ENCODE data around the gene MAP3K7CL. TPM values are rescaled to one million over a fixed set of nuclear protein-coding genes. Genes with fewer than 3 reads are reported as not detected.

The MAP3K7CL gene
- total RNA-seq, 1 donor from 2014 or later: not detected

DNA sequence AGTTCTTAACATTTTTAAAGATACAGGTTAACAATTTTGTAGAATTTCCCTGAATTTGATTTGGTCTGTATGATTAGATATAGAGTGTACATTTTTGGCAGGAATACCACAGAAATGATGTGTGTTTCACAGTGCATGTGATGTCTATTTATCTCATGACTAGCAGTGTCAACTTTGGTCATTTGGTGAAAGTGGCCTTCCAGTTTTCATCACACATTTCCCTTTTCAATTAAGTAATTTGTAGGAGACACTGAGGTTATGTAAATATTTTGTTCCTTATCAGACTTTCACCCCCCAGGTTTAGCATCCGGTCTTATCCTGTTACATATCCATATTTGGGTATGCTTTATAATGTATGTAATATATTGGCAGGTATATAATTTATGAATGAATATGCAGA is 41.8 kb downstream of the MAP3K7CL start:
- H3K4me3 Mint-ChIP-seq: no peak overlapping the region
- no peaks in the 10 kb centered on the region for H3K27me3 Mint-ChIP-seq
- TF ChIP-seq CTCF (conservative IDR thresholded peaks at IDR 0.05): no peak
- no peak overlapping the region for H3K27ac Mint-ChIP-seq
- peaks cover 4% of the 10 kb centered on the region for H3K4me1 Mint-ChIP-seq (ENCODE audit: unreplicated experiment)
- H3K9me3 Mint-ChIP-seq: peaks cover 5% of the 10 kb centered on the region
- no peak for DNase-seq (ENCODE audit: extremely low spot score, unreplicated experiment)
- H3K36me3 Mint-ChIP-seq: no peaks in the 10 kb centered on the region

DNA sequence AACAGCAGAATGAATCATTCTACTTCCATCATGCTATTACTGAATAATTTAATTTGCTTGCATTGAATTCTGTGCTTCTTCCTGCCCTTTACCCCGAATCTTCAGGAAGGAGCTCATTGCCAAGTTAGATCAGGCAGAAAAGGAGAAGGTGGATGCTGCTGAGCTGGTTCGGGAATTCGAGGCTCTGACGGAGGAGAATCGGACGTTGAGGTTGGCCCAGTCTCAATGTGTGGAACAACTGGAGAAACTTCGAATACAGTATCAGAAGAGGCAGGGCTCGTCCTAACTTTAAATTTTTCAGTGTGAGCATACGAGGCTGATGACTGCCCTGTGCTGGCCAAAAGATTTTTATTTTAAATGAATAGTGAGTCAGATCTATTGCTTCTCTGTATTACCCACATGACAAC is 44.2 kb downstream of the MAP3K7CL start:
- Mint-ChIP-seq H3K27ac (no peak overlapping the region), H3K36me3 (no peaks in the 10 kb centered on the region), H3K4me3 (no peak overlapping the region), H3K27me3 (no peaks in the 10 kb centered on the region), H3K9me3 (no peaks in the 10 kb centered on the region), H3K4me1 (ENCODE audit: unreplicated experiment) (peaks cover 9% of the 10 kb centered on the region)
- no peak for TF ChIP-seq CTCF (conservative IDR thresholded peaks at IDR 0.05)
- no peak for DNase-seq (ENCODE audit: extremely low spot score, unreplicated experiment)

- no peaks in the 10 kb centered on the region for H3K36me3 Mint-ChIP-seq
- H3K9me3 Mint-ChIP-seq: no peaks in the 10 kb centered on the region
- no peak overlapping the region for H3K4me3 Mint-ChIP-seq
- H3K27me3 Mint-ChIP-seq: no peaks in the 10 kb centered on the region
- no peak for DNase-seq (ENCODE audit: extremely low spot score, unreplicated experiment)
- H3K27ac Mint-ChIP-seq: peak overlapping the region; percentile 39
- TF ChIP-seq CTCF (conservative IDR thresholded peaks at IDR 0.05): no peak
- peaks cover 9% of the 10 kb centered on the region for H3K4me1 Mint-ChIP-seq (ENCODE audit: unreplicated experiment)
Observed at GRCh38 chr21:29175408-29176134, 45.1 kb downstream of the MAP3K7CL start.

- Mint-ChIP-seq H3K27me3 (no peaks in the 10 kb centered on the region), H3K9me3 (no peaks in the 10 kb centered on the region), H3K4me3 (no peak overlapping the region), H3K4me1 (ENCODE audit: unreplicated experiment) (peaks cover 10% of the 10 kb centered on the region), H3K36me3 (no peaks in the 10 kb centered on the region), H3K27ac (no peak overlapping the region)
- no peak for TF ChIP-seq CTCF (conservative IDR thresholded peaks at IDR 0.05)
- no peak for DNase-seq (ENCODE audit: extremely low spot score, unreplicated experiment)
Observed at GRCh38 chr21:29176471-29177120, 46.2 kb downstream of the MAP3K7CL start.

- H3K9me3 Mint-ChIP-seq: no peaks in the 10 kb centered on the region
- H3K4me1 Mint-ChIP-seq (ENCODE audit: unreplicated experiment): peaks cover 17% of the 10 kb centered on the region
- H3K27ac Mint-ChIP-seq: peak overlapping the region; percentile 87
- no peak for TF ChIP-seq CTCF (conservative IDR thresholded peaks at IDR 0.05)
- no peak for DNase-seq (ENCODE audit: extremely low spot score, unreplicated experiment)
- H3K27me3 Mint-ChIP-seq: no peaks in the 10 kb centered on the region
- peak overlapping the region; percentile 37 for H3K4me3 Mint-ChIP-seq
- H3K36me3 Mint-ChIP-seq: no peaks in the 10 kb centered on the region
Observed at GRCh38 chr21:29177800-29178199, 47.4 kb downstream of the MAP3K7CL start.
